K562 (cell line): Measurements from ENCODE around the gene HES4. TPM values are rescaled to one million over a fixed set of nuclear protein-coding genes. Genes with fewer than 3 reads are reported as not detected.

Experiments used
- CBX8 ChIP-seq: fragments of 200-600 bp; sonication (generic); IDR thresholded peaks from 2 replicates; pipeline ENCODE4 v1.6.1; 2012; ENCODE audit warnings: borderline replicate concordance, mixed run types, low read depth, mild to moderate bottlenecking, moderate library complexity, mixed read lengths, low read length, control low read depth, inconsistent platforms; ENCODE audit not compliant: poor library complexity, severe bottlenecking; ENCODE audit errors: extremely low read depth
- CCAR2 ChIP-seq: fragments of 200-400 bp; formaldehyde crosslinking; IDR thresholded peaks from 2 replicates; pipeline ENCODE4 v1.6.1; 2017; ENCODE audit warnings: mild to moderate bottlenecking, low read depth, low read length
- CGGBP1 ChIP-seq: fragments of 250-450 bp; sonication (Bioruptor Pico); IDR thresholded peaks from 2 replicates; pipeline ENCODE4 v1.9.0; 2021; ENCODE audit warnings: mild to moderate bottlenecking
- FOSL1 ChIP-seq: fragments of 200-800 bp; sonication (Bioruptor generic); conservative IDR thresholded peaks from 2 replicates; pipeline ENCODE4 v1.6.1; 2016; ENCODE audit warnings: missing genetic modification characterization, missing compliant biosample characterization
- HCFC1 ChIP-seq: IDR thresholded peaks from 2 replicates; pipeline ENCODE4 v1.6.1; 2012; ENCODE audit warnings: low read depth, low read length, improper control_type of control experiment
- ILK ChIP-seq: fragments of 450-650 bp; IDR thresholded peaks from 2 replicates; pipeline ENCODE4 v1.6.1; 2016; ENCODE audit warnings: missing genetic modification characterization, low read depth, mild to moderate bottlenecking, missing compliant biosample characterization, moderate library complexity, borderline replicate concordance
- JUNB ChIP-seq: fragments of 450-650 bp; formaldehyde crosslinking; conservative IDR thresholded peaks from 2 replicates; pipeline ENCODE4 v1.4.0; 2020; ENCODE audit warnings: mild to moderate bottlenecking
- KDM2B ChIP-seq: fragments of 250-450 bp; sonication (Bioruptor Pico); IDR thresholded peaks from 2 replicates; pipeline ENCODE4 v1.8.0; 2021; ENCODE audit warnings: mild to moderate bottlenecking, moderate library complexity
- L3MBTL2 ChIP-seq: fragments of 450-650 bp; IDR thresholded peaks from 2 replicates; pipeline ENCODE4 v1.6.1; 2016; ENCODE audit warnings: mild to moderate bottlenecking, moderate library complexity
- MCM7 ChIP-seq, 2 experiments: fragments of 450-650 bp; IDR thresholded peaks; 2 replicates each; pipeline ENCODE4 v1.6.1; 2016 to 2018
- NFYB ChIP-seq: IDR thresholded peaks from 2 replicates; pipeline ENCODE4 v1.6.1; 2011; ENCODE audit warnings: mild to moderate bottlenecking, moderate library complexity; ENCODE audit not compliant: insufficient read length; ENCODE audit errors: extremely low read depth
- NR2C1 ChIP-seq, 2 experiments: fragments of 450-650 bp; IDR thresholded peaks; 2 replicates each; pipeline ENCODE4 v1.6.1; 2017; ENCODE audit warnings: mild to moderate bottlenecking in 2 of 2, antibody characterized with exemption in 1 of 2, inconsistent platforms in 1 of 2, missing compliant biosample characterization in 1 of 2, missing genetic modification characterization in 1 of 2
- TEAD1 ChIP-seq, 2 experiments: fragments of 450-650 bp in 1 of 2; sonication (generic) in 1 of 2; formaldehyde crosslinking; IDR thresholded peaks; 2 replicates each; pipeline versions ENCODE4 v1.4.0 to v1.8.0; 2020 to 2022; ENCODE audit warnings: mild to moderate bottlenecking in 2 of 2, missing genetic modification reagents in 1 of 2
- ZBED1 ChIP-seq: IDR thresholded peaks from 2 replicates; pipeline ENCODE4 v1.6.1; 2014
- ZNF140 ChIP-seq: fragments of 250-450 bp; sonication (Bioruptor Pico); IDR thresholded peaks from 2 replicates; pipeline ENCODE4 v1.8.0; 2021; ENCODE audit warnings: moderate library complexity, mild to moderate bottlenecking, inconsistent platforms
- ZNF146 ChIP-seq: IDR thresholded peaks from one replicate; pipeline ENCODE4 v1.6.1; 2018; ENCODE audit warnings: missing compliant biosample characterization; ENCODE audit not compliant: unreplicated experiment
- ZNF3 ChIP-seq: fragments of 250-450 bp; sonication (Bioruptor Pico); IDR thresholded peaks from 2 replicates; pipeline ENCODE4 v1.5.0; 2021; ENCODE audit warnings: mild to moderate bottlenecking, moderate library complexity
- ZNF398 ChIP-seq: fragments of 250-450 bp; sonication (Bioruptor Pico); IDR thresholded peaks from 2 replicates; pipeline ENCODE4 v1.8.0; 2021; ENCODE audit warnings: moderate library complexity, mild to moderate bottlenecking, inconsistent platforms
- ZNF76 ChIP-seq: fragments of 250-450 bp; sonication (Bioruptor Pico); IDR thresholded peaks from 2 replicates; pipeline ENCODE4 v1.4.0; 2020; ENCODE audit warnings: mild to moderate bottlenecking, moderate library complexity, borderline replicate concordance
- polyA plus RNA-seq, 8 experiments: library from polyadenylated mRNA; depleted of rRNA in 4 of 8; stranded (reverse) in 5 of 8; unstranded in 3 of 8; fragments of >200 nt; fragmentation: Nextera tagmentation in 2 of 8; fragmentation: Illumina TruSeq in 1 of 8; extraction: Ambion mirVana in 2 of 8; extraction: Trizol in 1 of 8; gene quantifications; 2 replicates each; pipeline versions ENCODE4 v1.2.1 to v1.2.3, GENCODE V29; 2011 to 2014; ENCODE audit warnings: inconsistent platforms in 1 of 8, missing spikeins in 1 of 8
- total RNA-seq, 7 experiments: library from RNA; depleted of rRNA in 6 of 7; stranded (reverse); fragments of >200 nt in 6 of 7; fragmentation: Illumina TruSeq in 2 of 7; extraction: Trizol in 2 of 7; gene quantifications; 2 replicates each; pipeline versions ENCODE4 v1.2.1 to v1.2.3, GENCODE V29; 2011 to 2021; ENCODE audit warnings: low replicate concordance in 1 of 7
- TF ChIP-seq, protein P1 (sequence below): sonication (generic); formaldehyde crosslinking; IDR thresholded peaks from 2 replicates; pipeline ENCODE4 v1.4.0; 2020; ENCODE audit warnings: mild to moderate bottlenecking, missing genetic modification reagents
- TF ChIP-seq, protein P2 (sequence below): sonication (generic); formaldehyde crosslinking; IDR thresholded peaks from 2 replicates; pipeline ENCODE4 v1.5.0; 2020; ENCODE audit warnings: missing genetic modification reagents
- TF ChIP-seq, protein P3 (sequence below), 2 experiments: fragments of 450-650 bp in 1 of 2; sonication (generic) in 1 of 2; formaldehyde crosslinking; conservative IDR thresholded peaks; 2 replicates each; pipeline versions ENCODE4 v1.4.0 to v1.8.1; 2020 to 2022; ENCODE audit warnings: mild to moderate bottlenecking in 1 of 2, missing genetic modification reagents in 1 of 2

Gene HES4
- total and polyA plus RNA-seq, 9 of the 15 experiments (the other 6 are each of a cell fraction or from before 2014, with no cell fraction given): 0.21 to 43.7 (median 5.3) TPM; not detected in 2

DNA sequence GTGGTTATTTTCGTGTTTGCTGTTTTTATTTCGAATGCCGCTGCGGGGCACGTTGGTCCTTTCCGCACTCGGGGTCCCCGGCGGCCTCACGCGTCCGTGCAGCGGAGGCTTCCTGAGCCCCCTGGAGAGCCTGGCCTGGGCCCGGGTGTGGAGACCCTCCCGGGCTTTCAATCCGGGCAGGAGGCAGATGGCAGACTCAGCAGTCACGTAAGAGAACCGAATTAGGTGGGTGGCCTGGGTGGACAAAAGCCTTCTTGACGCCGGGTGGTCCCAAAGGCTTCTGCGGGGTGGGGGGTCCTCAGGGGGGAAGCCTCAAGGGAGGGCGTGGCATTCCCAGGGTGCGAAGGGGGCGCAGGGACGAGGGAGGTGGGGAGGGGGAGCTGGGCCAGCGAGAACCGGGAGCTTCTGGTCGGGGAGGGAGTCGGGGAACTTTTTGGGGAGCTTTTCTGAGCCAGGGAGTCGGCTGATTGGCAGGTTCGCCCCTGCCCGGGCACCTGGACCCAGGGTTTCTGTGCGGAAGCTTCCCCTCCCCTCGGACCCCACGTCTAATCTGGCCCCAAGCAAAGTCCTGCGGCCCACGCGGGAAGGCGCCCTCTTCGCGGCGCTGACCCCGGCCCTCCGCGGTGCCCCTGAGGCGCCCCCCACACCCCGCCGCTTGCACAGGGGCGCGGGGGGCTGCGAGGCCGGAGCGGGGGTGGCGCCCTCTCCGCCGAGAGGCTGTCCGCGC, 1.3 kb upstream of the HES4 start (continued):
- TF ChIP-seq, protein P1, sequence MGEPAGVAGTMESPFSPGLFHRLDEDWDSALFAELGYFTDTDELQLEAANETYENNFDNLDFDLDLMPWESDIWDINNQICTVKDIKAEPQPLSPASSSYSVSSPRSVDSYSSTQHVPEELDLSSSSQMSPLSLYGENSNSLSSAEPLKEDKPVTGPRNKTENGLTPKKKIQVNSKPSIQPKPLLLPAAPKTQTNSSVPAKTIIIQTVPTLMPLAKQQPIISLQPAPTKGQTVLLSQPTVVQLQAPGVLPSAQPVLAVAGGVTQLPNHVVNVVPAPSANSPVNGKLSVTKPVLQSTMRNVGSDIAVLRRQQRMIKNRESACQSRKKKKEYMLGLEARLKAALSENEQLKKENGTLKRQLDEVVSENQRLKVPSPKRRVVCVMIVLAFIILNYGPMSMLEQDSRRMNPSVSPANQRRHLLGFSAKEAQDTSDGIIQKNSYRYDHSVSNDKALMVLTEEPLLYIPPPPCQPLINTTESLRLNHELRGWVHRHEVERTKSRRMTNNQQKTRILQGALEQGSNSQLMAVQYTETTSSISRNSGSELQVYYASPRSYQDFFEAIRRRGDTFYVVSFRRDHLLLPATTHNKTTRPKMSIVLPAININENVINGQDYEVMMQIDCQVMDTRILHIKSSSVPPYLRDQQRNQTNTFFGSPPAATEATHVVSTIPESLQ (CRISPR knock-in tag): no peak
- TF ChIP-seq FOSL1 (tag): 0 out of 2 replicates have a peak, but pooled peaks have one; percentile 36
- no peak for TF ChIP-seq CBX8
- TF ChIP-seq ZBED1: no peak
- TF ChIP-seq ZNF76: 0 out of 2 replicates have a peak, but pooled peaks have one; percentile 72
- TF ChIP-seq HCFC1: no peak
- no peak for TF ChIP-seq ZNF3 (CRISPR knock-in tag)
- no peak for TF ChIP-seq ZNF398 (CRISPR knock-in tag)
- TF ChIP-seq ZNF140 (CRISPR knock-in tag): no peak
- TF ChIP-seq, protein P2, sequence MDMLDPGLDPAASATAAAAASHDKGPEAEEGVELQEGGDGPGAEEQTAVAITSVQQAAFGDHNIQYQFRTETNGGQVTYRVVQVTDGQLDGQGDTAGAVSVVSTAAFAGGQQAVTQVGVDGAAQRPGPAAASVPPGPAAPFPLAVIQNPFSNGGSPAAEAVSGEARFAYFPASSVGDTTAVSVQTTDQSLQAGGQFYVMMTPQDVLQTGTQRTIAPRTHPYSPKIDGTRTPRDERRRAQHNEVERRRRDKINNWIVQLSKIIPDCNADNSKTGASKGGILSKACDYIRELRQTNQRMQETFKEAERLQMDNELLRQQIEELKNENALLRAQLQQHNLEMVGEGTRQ (CRISPR knock-in tag): no peak
- no peak for TF ChIP-seq ILK (tag)
- TF ChIP-seq CGGBP1: no peak
- TF ChIP-seq MCM7 (IDR thresholded peaks at IDR 0.05): no peak
- TF ChIP-seq, protein P3, sequence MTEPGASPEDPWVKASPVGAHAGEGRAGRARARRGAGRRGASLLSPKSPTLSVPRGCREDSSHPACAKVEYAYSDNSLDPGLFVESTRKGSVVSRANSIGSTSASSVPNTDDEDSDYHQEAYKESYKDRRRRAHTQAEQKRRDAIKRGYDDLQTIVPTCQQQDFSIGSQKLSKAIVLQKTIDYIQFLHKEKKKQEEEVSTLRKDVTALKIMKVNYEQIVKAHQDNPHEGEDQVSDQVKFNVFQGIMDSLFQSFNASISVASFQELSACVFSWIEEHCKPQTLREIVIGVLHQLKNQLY (CRISPR knock-in tag; conservative IDR thresholded peaks at IDR 0.05): no peak
- TF ChIP-seq NR2C1 (IDR thresholded peaks at IDR 0.05): no peak
- no peak for TF ChIP-seq NR2C1 (tag; IDR thresholded peaks at IDR 0.05)
- TF ChIP-seq KDM2B (CRISPR knock-in tag): 0 out of 2 replicates have a peak, but pooled peaks have one; percentile 30
- TF ChIP-seq L3MBTL2: no peak
- no peak for TF ChIP-seq CCAR2
- TF ChIP-seq NFYB: no peak
- TF ChIP-seq JUNB (CRISPR knock-in tag): no peak
- no peak for TF ChIP-seq ZNF146 (CRISPR knock-in tag)
- TF ChIP-seq TEAD1 (CRISPR knock-in tag; IDR thresholded peaks at IDR 0.05): peak in 1 of 2 experiments; percentile 10; a peak in 1 of 4 replicates
